Lower leg skin (tissue), 4 donors: ENCODE results near the gene SINHCAF. TPM values are rescaled to one million over a fixed set of nuclear protein-coding genes. Genes with fewer than 3 reads are reported as not detected.

ENCODE experiments used
- DNase-seq, 2 donors: peaks; one replicate each; pipeline ENCODE4 v3.0.0-alpha.2; 2019; ENCODE audit warnings: low spot score in 2 of 2
- H3K4me3 ChIP-seq: fragments of 200-600 bp; sonication (generic); 2 replicates; pipeline ENCODE4 v1.5.1; 2017; ENCODE audit warnings: mild to moderate bottlenecking, low read depth; ENCODE audit not compliant: poor library complexity, severe bottlenecking
- CTCF ChIP-seq, 3 donors: fragments of 450-650 bp; IDR thresholded peaks; one replicate each; pipeline ENCODE4 v1.5.1; 2016; ENCODE audit warnings: antibody characterized with exemption in 3 of 3, mild to moderate bottlenecking in 3 of 3, moderate library complexity in 2 of 3
- POLR2A ChIP-seq, 2 donors: fragments of 450-650 bp; IDR thresholded peaks; one replicate each; pipeline ENCODE4 v1.6.1; 2016 to 2017; ENCODE audit warnings: antibody characterized with exemption in 2 of 2, mild to moderate bottlenecking in 1 of 2, moderate library complexity in 1 of 2
- WGBS, 2 donors: methylation state at CpG; one replicate each; pipeline ENCODE4 v1.1.5; 2018; 5-methylcytosine and 5-hydroxymethylcytosine counted together
- intact Hi-C: fragments of 100-400 bp; cut with DNase I; formaldehyde crosslinking; loops from one replicate; pipeline ENCODE4 v1.15.0; 2023; ENCODE audit warnings: low total_unique reads
- total RNA-seq, 4 donors: library from RNA; depleted of rRNA; stranded (reverse); fragments of >200 nt; gene quantifications; one replicate each; pipeline ENCODE4 v1.1.0, GENCODE V29; 2016

Gene SINHCAF
- total RNA-seq, 4 donors from 2014 or later, result 56.9 to 144 (median 96.5) TPM

- H3K4me3 ChIP-seq, result no peak overlapping the region
- DNase-seq, result no peak
- TF ChIP-seq CTCF (IDR thresholded peaks at IDR 0.05), result no peak
- TF ChIP-seq POLR2A (IDR thresholded peaks at IDR 0.05), result no peak
- WGBS, 2 donors, result 93 to 98% methylated on average over 2 of the region's 2 CpGs
- intact Hi-C loops, result no loop called here
These were observed 37.6 kb downstream of the SINHCAF start for GRCh38 chr12:31288381-31288780.

GRCh38 chr12:31280183-31280582 lies 45.8 kb downstream of the SINHCAF start:
- no peak for DNase-seq
- no peak overlapping the region for H3K4me3 ChIP-seq
- intact Hi-C loops, result no loop called here
- TF ChIP-seq POLR2A (IDR thresholded peaks at IDR 0.05) (no peak), CTCF (IDR thresholded peaks at IDR 0.05) (no peak)

GRCh38 chr12:31279390-31279924 lies 46.5 kb downstream of the SINHCAF start:
- intact Hi-C loops, result no loop called here
- WGBS, 2 donors, result 94 to 95% methylated on average over 8 of the region's 8 CpGs
- DNase-seq, result no peak
- H3K4me3 ChIP-seq, result no peak overlapping the region
- TF ChIP-seq POLR2A (IDR thresholded peaks at IDR 0.05) (no peak), CTCF (IDR thresholded peaks at IDR 0.05) (no peak)

GRCh38 chr12:31278832-31279231 lies 47.1 kb downstream of the SINHCAF start:
- DNase-seq, result no peak
- TF ChIP-seq POLR2A (IDR thresholded peaks at IDR 0.05) (no peak), CTCF (IDR thresholded peaks at IDR 0.05) (no peak)
- no peak overlapping the region for H3K4me3 ChIP-seq
- intact Hi-C loops, result no loop called here
- 73 to 90% methylated on average over 1 of the region's 1 CpG for WGBS, 2 donors

- TF ChIP-seq CTCF (IDR thresholded peaks at IDR 0.05), result no peak
- TF ChIP-seq POLR2A (IDR thresholded peaks at IDR 0.05), result no peak
- WGBS, 2 donors, result 85 to 87% methylated on average over 4 of the region's 4 CpGs
These were observed 47.5 kb downstream of the SINHCAF start for GRCh38 chr12:31278424-31278823.

GRCh38 chr12:31277081-31277480 lies 48.9 kb downstream of the SINHCAF start:
- 97 to 99% methylated on average over 2 of the region's 2 CpGs for WGBS, 2 donors
- TF ChIP-seq POLR2A (IDR thresholded peaks at IDR 0.05) (no peak), CTCF (IDR thresholded peaks at IDR 0.05) (no peak)
- intact Hi-C loops, result no loop called here
- no peak for DNase-seq
- H3K4me3 ChIP-seq, result no peak overlapping the region

More at GRCh38 chr12:31278424-31278823, 47.5 kb downstream of the SINHCAF start:
- DNase-seq, result no peak
- H3K4me3 ChIP-seq, result no peak overlapping the region
- intact Hi-C loops, result no loop called here
